Thoracic aorta endothelial cell (primary cell): ENCODE results near the gene RAB42. TPM values are rescaled to one million over a fixed set of nuclear protein-coding genes. Genes with fewer than 3 reads are reported as not detected.

Source experiments
- small RNA-seq: library from RNA; depleted of rRNA; stranded (forward); fragments of <200 nt; gene quantifications from one replicate; pipeline ENCODE3, GENCODE V24; 2012
- total RNA-seq: library from RNA; depleted of rRNA; stranded (reverse); fragments of >200 nt; gene quantifications from 2 replicates; pipeline ENCODE4 v1.2.3, GENCODE V29; 2012

Gene RAB42, protein sequence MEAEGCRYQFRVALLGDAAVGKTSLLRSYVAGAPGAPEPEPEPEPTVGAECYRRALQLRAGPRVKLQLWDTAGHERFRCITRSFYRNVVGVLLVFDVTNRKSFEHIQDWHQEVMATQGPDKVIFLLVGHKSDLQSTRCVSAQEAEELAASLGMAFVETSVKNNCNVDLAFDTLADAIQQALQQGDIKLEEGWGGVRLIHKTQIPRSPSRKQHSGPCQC
- 0.53 and 1.4 TPM in 2 replicates for total RNA-seq

GRCh38 chr1:28591708-28592320 lies at the start of gene RAB42:
Gene RAB42, plus strand, starts transcription at chr1:28592265. Its CDS starts 247 bp downstream, at chr1:28592512.

DNA sequence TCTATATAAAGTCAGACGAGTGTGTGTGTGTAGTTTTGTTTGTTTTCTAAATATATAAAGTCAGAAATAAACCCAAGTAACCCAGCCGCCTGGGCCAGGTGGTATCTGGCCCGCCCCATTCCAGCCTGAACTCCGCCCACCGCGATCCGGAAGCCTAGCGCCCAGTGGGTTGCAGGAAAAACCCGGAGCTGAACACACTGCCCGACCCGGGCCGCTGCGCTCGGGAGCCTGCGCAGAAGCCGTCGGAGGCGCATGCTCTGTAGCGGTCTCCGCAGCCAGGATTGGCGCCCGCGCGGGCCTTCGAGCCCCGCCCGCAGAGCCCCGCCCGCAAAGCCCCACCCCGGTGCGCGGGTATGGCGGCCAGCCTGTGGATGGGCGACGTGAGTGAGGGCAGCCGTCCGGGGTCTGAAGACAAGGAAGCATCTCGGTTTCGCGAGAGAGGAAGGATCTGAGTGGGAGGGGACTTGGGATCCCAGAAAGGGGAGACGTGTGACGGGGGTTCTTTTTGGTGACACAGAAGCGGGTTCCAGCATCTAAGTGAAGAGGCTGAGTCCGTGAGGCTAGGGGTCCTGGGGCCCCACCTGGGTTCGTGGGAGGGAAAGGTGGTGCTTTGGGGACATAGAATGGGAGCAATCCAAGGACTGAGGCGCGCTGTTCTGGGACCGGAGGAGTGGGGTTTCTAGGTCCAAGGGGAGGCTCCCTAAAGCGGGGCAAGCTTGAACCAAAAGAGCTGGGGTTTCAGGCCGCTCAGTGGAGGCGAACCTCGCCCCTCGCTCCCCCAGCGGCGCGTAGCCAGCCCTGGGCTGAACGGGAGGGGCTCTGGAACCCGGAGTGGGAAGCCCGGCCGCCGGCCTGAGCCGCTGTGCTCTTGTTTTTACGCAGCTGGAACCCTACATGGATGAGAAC lies 39.1 kb upstream of the RAB42 start, which contains the start of gene TRNAU1AP:
Gene TRNAU1AP (plus strand): TSS at position 328 of the 906 bp plus-strand sequence. CDS start 26 bp downstream, at position 354.

DNA sequence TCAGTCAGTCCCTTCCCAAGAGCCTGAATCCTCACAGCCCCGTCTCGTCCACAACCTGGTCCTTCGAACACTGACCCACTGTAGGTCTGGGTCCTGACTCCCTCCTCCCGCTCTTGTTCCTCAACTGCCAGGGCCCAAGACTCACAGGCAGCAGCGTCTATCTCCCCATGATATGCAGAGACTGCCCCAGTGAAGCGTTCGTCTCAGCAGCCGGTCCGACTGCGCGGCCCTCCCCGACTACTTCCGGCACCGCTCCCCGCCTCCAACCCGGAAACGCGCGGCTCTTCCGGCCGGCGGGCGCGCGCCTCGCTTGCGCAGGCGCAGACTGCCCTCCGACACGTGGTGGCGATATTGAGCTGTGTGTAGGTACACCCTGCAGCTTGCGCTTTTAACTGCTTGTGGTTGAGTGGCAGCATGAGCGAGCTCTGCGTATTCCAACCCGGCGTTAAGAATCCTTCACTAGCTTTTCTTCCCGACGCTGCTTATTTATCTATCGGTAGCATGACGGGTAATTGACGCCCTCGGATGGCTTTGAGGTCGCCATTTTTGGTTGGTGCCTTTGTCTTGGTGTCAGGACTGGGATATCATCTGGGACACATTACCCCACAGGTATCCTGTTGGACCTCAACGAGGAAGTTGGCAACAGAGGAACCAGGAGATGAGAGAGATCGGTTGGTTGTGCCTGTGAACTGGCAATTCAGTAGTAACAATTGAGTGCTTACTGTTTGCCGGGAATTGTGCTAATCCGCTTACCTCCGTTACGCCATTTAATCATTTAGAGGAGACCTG lies 51.0 kb downstream of the RAB42 start, which contains the start of gene TAF12:
Gene TAF12 (minus strand): TSS at position 221 of the 789 bp plus-strand sequence. CDS start 20,986 bp downstream, outside the sequence.

Small RNA genes lying within 50 kb of the gene (small RNA-seq; reads per million reads assigned to genes)
- not detected for gene SNORA16A
- not detected for gene SNORA44
- not detected for gene SNORA61
- 1,157 reads per million, percentile 100 among the genes with 10 or more reads in this experiment for gene SNORD99

Other genes starting within 250 kb of the RAB42 start
- gene PHACTR4, start 222.5 kb upstream of the RAB42 start, total RNA-seq, result 51.6 and 70.6 TPM in 2 replicates
- gene RCC1, start 86.2 kb upstream of the RAB42 start, total RNA-seq, result 68.4 and 83.0 TPM in 2 replicates
- 34.6 and 35.5 TPM in 2 replicates for gene TRNAU1AP, start 39.2 kb upstream of the RAB42 start, total RNA-seq
- 20.8 and 21.0 TPM in 2 replicates for gene TAF12, start 50.8 kb downstream of the RAB42 start, total RNA-seq
- not detected in 2 replicates for gene RNU11, start 56.3 kb downstream of the RAB42 start, total RNA-seq
- gene GMEB1, start 76.5 kb downstream of the RAB42 start, total RNA-seq, result 12.2 and 12.4 TPM in 2 replicates
- gene YTHDF2, start 144.7 kb downstream of the RAB42 start, total RNA-seq, result 101 and 120 TPM in 2 replicates
- not detected in 2 replicates for gene OPRD1, start 219.9 kb downstream of the RAB42 start, total RNA-seq